Measurements from ENCODE around the gene MVB12B. TPM values are rescaled to one million over a fixed set of nuclear protein-coding genes. Genes with fewer than 3 reads are reported as not detected.
A peak's percentile ranks its signal among the peaks of the same experiment; 100 is the strongest.

MVB12B gene
- polyA plus RNA-seq, 1 donor from 2014 or later, result 39.5 TPM

- no peaks in the 10 kb centered on the region for H3K9me3 ChIP-seq (ENCODE audit: low read length)
- no peaks in the 10 kb centered on the region for H4K20me1 ChIP-seq (ENCODE audit: insufficient read depth)
- no peak overlapping the region for H3K27ac ChIP-seq (ENCODE audit: low read length)
- H2AFZ ChIP-seq (ENCODE audit: low read depth, low read length), result no peak overlapping the region
- H3K79me2 ChIP-seq (replicated peaks; ENCODE audit: insufficient read depth, low read length), result no peaks in the 10 kb centered on the region
- no peak overlapping the region for H3K4me3 ChIP-seq (ENCODE audit: low read length)
- H3F3A ChIP-seq (ENCODE audit: insufficient read depth, low read length, poor library complexity, severe bottlenecking), result no peaks in the 10 kb centered on the region
- TF ChIP-seq EZH2 (IDR thresholded peaks at IDR 0.05; ENCODE audit: borderline replicate concordance, insufficient read depth, low read length, poor library complexity, severe bottlenecking), result no peak
- no peak for TF ChIP-seq CTCF (IDR thresholded peaks at IDR 0.05; ENCODE audit: poor library complexity, severe bottlenecking)
- peak; percentile 2 for TF ChIP-seq SMC3 (conservative IDR thresholded peaks at IDR 0.05; ENCODE audit: poor library complexity)
- H3K9me2 ChIP-seq (ENCODE audit: insufficient read depth, low read length), result no peaks in the 10 kb centered on the region
- H3K4me2 ChIP-seq (ENCODE audit: low read length), result no peak overlapping the region
- H3K27me3 ChIP-seq (ENCODE audit: insufficient read depth, low read depth, low read length), result no peaks in the 10 kb centered on the region
- no peaks in the 10 kb centered on the region for H3K36me3 ChIP-seq (ENCODE audit: insufficient read depth, low read length)
- H3K9ac ChIP-seq (ENCODE audit: low read length), result no peak overlapping the region
Observed at GRCh38 chr9:126491568-126491879, 164.9 kb downstream of the MVB12B start.

- H3K9me2 ChIP-seq (ENCODE audit: insufficient read depth, low read length), result no peaks in the 10 kb centered on the region
- TF ChIP-seq SMC3 (conservative IDR thresholded peaks at IDR 0.05; ENCODE audit: poor library complexity), result no peak
- no peak for TF ChIP-seq TAF1 (IDR thresholded peaks at IDR 0.05; ENCODE audit: low read depth)
- TF ChIP-seq EZH2 (IDR thresholded peaks at IDR 0.05; ENCODE audit: borderline replicate concordance, insufficient read depth, low read length, poor library complexity, severe bottlenecking), result no peak
- TF ChIP-seq REST (IDR thresholded peaks at IDR 0.05; ENCODE audit: borderline replicate concordance), result no peak
- TF ChIP-seq POLR2AphosphoS5 (IDR thresholded peaks at IDR 0.05), result no peak
- no peak for TF ChIP-seq CTCF (IDR thresholded peaks at IDR 0.05; ENCODE audit: poor library complexity, severe bottlenecking)
- no peak for TF ChIP-seq EP300 (conservative IDR thresholded peaks at IDR 0.05; ENCODE audit: poor library complexity, severe bottlenecking)
- TF ChIP-seq RAD21 (conservative IDR thresholded peaks at IDR 0.05), result no peak
- no peak for TF ChIP-seq MXI1 (conservative IDR thresholded peaks at IDR 0.05; ENCODE audit: poor library complexity, severe bottlenecking)
- no peaks in the 10 kb centered on the region for H4K20me1 ChIP-seq (ENCODE audit: insufficient read depth)
- H3K36me3 ChIP-seq (ENCODE audit: insufficient read depth, low read length), result no peaks in the 10 kb centered on the region
- H3K9ac ChIP-seq (ENCODE audit: low read length), result no peak overlapping the region
- H2AFZ ChIP-seq (ENCODE audit: low read depth, low read length), result no peak overlapping the region
- no peaks in the 10 kb centered on the region for H3F3A ChIP-seq (ENCODE audit: insufficient read depth, low read length, poor library complexity, severe bottlenecking)
- H3K79me2 ChIP-seq (replicated peaks; ENCODE audit: insufficient read depth, low read length), result no peaks in the 10 kb centered on the region
- H3K9me3 ChIP-seq (ENCODE audit: low read length), result no peaks in the 10 kb centered on the region
- H3K4me2 ChIP-seq (ENCODE audit: low read length), result no peak overlapping the region
- H3K27ac ChIP-seq (ENCODE audit: low read length), result no peak overlapping the region
- no peak overlapping the region for H3K4me3 ChIP-seq (ENCODE audit: low read length)
- H3K27me3 ChIP-seq (ENCODE audit: insufficient read depth, low read depth, low read length), result no peaks in the 10 kb centered on the region
Observed at GRCh38 chr9:126491949-126492348, 165.3 kb downstream of the MVB12B start.
